ENCODE results near the gene RPS6KC1.
"Not testable (repeated sequence)": the region's sequence is repeated elsewhere in the genome, so short reads cannot be mapped to it uniquely, and the experiment has no call there.

Gene RPS6KC1

DNA sequence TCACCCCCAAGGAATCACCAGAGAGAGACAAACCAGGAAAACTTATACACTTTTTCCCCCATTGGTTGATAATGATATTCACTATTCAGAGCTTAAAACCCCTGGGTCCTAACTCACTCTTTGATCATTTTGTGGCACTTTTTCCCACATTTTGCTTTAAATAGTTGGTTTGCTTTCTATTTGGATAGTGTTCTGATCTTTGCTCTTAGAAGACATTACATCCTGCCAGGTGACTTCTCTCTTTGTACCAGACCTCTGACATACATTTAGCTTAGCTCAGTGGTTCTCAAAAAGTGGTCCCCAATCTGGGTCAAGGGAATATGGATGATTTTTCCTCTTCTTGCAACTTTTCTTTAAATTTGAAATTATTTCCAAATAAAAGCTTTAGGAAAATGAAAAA, 228.4 kb downstream of the RPS6KC1 start:
- no peak for DNase-seq (ENCODE audit: low read depth, low spot score)

DNA sequence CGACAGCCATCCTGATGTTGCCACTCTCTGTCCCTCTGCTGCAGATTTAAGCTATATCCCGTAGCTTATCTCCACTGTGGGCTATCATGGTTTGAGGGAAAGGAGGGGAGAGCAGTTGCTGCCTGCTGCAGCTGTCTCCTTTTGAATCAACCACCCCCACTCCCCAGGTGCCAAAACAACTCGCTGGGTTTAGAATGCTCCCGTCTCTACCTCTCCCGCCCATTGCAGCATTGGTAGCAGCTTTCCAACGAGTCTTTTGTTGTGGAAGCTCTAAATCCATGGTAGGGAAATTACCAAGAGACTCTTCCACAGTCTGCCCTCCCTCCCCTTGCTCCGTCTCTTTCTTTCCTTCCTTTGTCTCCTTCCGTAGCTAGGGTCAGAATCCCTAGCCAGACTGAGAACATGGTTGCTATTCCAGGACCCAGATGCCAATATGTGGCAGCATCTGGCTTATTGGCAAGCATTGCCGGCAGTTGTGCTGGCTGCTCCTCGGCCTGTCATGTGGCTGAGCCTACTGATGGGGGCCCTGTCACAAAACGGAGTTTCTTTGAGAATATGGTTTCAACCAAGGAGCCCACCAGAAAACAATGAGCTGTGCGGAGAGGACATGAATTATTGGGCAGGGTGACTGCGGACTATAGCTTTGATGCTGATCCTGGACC, 230.7 kb downstream of the RPS6KC1 start:
- DNase-seq (ENCODE audit: low read depth, low spot score) = no peak

DNA sequence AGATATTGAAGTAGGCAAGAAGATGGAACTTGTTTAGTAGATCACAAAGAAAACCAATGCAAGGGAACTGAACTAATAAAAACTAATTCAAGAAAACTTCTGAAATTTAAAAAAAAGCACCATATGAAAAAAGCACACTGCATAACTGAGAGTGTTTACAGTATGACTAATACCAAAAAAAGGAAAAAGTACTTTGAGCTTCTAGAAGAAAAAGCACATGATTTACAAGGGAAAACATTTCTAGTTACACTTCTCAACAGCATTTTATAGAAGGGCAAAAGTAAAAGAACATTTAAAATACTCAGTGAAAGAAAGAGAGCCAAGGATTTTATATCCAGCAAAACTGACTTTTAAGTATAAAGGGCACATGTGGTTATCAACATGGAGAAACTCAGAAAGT, 233.6 kb downstream of the RPS6KC1 start:
- DNase-seq (ENCODE audit: low read depth, low spot score) = no peak

DNA sequence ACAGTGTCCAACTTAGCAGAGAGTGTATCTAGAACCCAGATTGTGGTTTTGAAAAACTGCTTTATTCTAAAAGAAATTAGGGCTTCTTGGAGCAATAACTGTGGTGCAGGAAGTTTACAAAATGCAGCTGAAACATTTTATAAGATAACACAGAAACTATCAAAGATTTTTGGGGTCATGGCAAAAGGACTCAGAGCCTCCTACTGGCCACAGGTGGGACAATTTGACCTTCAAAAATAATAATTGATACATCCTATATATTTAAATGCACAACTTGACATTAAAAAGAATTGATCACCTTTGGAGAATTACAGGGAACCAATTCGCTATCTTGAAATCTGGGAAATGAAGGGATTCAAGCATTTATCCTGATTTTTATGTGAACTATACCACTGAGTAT, 235.2 kb downstream of the RPS6KC1 start:
- no peak for DNase-seq (ENCODE audit: low read depth, low spot score)

DNA sequence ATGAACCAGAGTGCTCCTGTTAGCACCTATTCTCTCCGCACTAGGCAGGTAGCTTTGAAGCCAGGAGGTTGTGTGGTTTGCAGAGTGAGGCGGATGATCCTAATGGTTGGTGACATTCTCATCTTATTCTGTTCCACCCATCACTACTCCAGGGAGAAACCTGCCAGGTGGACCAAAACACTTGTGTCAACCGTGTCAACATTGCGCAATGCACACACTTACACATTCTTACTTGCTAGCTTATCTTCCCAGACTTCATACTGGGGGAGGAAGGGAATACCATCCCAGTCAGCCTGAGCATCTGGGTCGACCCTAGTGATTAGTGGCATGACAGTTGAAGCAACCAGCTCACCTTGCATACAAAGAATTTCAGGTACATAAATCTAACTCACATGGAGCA, 236.9 kb downstream of the RPS6KC1 start:
- no peak for DNase-seq (ENCODE audit: low read depth, low spot score)

DNA sequence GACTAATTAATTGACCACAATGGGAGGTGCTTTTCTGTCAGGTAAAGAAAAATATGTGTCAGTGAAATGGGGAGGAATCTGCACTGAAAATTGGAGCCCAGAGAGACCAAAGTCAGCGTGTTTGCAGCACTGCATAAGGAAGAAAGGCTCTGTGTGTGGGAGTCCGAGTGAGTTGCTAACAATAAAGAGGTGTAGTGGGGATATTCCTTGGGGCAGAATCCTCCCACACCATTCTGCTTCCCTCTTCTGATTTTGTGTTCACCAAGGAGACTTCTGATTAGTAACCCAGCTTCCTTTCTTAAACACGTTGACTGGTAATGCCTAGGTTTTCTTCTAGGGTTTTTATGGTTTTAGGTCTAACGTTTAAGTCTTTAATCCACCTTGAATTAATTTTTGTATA, 240.5 kb downstream of the RPS6KC1 start:
- no peak for DNase-seq (ENCODE audit: low read depth, low spot score)

DNA sequence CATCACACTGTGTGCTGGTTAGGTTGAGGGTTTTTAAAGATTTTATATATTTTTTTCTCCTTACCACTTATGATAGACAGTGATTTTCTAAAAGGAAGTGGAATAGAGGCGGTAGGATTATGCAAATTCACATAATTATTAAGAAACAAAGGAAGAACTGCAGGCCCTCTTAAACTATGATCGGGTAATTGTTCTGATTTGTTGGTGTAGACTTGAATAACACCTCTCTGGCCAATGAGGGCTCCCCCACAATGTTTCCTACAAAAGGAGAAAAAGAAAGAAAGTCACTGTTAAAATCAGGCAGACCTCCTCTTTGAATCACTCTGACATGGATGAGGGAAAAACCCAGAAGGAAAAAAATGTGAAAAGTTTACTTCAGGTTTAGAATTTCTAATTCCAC, 241.6 kb downstream of the RPS6KC1 start:
- no peak for DNase-seq (ENCODE audit: low read depth, low spot score)

DNA sequence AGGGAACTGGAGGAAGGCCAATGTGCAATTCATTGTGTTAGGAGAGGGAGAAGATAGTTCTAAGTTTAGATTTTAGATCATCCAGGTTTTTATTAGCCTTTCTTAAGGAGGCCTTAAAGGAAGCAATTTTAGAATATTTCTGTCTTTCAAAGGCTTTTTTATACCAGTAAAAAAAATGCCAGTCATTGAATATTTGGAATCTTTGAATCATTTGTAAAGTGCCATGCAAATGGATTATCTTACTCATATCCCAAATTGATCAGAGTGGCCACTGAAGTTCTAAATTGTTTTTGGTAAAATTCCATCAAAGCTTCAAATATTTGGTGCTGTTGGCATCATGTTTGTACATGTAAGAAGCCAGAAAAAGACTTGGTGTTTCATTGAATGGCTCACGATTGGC, 244.8 kb downstream of the RPS6KC1 start:
- no peak for DNase-seq (ENCODE audit: low read depth, low spot score)

DNA sequence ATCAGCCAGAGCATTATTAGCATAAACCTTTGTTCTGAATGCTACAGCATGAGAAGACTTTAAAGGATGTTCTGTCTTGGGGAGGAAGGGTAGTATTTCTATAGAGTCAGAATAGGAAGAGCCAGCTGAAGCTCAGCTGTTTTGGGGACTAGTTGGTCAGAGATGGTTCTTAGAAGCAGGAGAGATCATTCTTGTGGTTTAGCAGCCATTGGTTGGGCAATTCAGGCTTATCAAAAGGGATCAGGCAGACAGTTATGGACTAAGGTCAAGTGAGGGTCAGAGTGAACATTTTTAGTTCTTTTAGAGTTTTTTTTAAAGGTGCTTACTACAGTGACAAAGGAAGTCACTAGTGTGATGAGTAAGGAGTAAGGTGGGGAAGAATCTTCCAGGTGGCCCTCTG, 245.5 kb downstream of the RPS6KC1 start:
- no peak for DNase-seq (ENCODE audit: low read depth, low spot score)

DNA sequence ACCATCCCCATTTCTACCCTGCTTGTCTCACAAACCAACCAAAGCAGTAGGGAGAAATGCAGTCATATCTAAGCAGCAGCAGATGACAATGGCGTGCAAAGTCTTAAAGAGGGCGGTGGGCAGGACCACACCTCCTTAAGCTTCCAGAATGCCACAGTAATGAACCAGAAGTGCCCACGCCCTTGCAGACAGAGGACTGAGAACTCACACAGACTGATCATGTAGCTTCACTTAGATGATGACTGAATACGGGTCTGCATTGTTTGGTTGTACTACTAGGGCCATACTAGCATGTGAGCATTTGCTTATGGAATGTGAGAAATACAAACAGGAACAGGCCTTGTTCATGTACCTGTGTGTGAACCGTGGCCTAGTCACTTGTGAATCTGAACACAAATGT, 246.0 kb downstream of the RPS6KC1 start:
- no peak for DNase-seq (ENCODE audit: low read depth, low spot score)

DNA sequence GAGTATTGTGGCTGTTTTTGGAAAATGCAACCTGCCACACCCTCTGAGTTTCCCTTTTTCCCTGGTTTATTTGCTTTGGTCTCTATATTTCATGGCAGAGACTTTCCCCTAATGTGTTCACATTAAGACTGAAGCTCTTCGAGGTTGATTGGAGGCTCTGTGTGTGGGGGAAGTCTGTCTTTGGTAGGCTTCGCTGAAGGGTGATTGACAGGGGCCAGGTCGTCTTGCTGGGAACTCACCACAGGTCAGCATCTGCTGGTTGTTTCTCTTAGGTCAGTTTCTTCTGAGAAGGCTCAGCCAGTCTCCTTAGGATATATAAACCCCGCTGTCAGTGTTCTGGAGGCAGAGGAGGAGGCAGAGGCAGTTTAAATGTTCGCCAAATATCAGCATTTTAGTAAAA, 249.4 kb downstream of the RPS6KC1 start:
- no peak for DNase-seq (ENCODE audit: low read depth, low spot score)

DNA sequence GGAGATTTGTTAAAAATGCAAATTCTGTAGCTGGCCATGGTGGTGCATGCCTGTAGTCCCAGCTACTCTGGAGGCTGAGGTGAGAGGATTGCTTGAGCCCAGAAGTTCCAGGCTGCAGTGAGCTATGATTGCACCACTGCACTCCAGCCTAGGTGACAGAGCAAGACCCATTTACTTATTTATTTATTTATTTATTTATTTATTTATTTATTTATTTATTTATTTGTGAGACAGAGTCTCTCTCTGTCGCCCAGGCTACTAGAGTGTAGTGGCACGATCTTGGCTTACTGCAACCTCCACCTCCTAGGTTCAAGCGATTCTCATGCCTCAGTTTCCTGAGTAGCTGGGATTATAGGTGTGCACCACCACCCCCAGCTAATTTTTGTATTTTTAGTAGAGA, 250.5 kb downstream of the RPS6KC1 start:
- not testable (repeated sequence) for DNase-seq (ENCODE audit: low read depth, low spot score)

DNA sequence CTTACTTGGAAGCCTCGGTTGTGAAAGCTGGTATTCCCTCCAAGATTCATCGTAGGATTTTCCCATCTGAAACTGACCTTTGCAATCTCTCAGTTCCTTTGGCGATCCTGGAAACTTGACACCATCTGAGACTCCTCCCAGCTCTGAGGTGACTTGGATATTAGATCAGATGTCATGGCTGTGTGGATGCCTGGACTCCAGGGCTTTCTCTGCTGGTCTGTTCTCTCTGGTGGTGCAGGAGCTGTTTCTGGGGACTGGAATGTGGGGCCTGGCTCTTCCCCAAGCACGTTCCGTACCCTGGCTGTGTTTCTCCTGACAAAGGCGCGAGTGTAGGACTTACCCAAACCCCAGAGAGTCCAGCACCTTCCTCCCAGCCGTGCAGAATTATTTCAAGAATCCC, 252.2 kb downstream of the RPS6KC1 start:
- DNase-seq (ENCODE audit: low read depth, low spot score) = no peak

DNA sequence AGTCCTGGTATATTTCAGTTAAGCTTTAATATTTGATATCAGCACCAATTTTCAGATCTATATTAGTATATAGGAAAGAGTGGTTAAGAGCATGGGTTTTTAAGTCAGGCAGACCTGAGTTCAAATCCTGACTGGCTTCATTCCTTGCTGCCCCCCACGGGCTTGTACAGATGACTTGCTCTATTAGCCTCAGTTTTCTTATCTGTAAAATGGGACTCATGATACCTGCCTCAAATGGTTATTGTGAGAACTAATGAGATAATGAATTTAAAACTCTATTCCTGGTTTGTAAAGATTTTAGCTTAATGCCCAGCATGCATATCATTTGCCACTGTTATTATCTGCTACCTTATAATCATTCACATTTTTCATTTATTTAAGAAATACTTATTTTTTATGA, 264.5 kb downstream of the RPS6KC1 start:
- no peak for DNase-seq (ENCODE audit: low read depth, low spot score)

DNA sequence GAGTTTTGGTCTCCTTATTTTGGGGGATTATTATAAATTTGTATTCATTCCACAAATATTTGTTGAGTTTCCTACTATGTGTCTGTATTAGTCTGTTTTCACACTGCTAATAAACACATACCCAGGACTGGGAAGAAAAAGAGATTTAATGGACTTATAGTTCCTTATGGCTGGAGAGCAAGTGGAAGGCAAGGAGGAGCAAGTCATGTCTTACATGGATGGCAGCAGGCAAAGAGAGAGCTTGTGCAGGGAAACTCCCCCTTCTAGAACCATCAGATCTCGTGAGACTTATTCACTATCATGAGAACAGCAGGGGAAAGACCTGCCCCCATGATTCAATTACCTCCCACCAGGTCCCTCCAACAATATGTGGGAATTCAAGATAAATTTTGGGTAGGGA, 267.4 kb downstream of the RPS6KC1 start:
- DNase-seq (ENCODE audit: low read depth, low spot score) = not testable (repeated sequence)

DNA sequence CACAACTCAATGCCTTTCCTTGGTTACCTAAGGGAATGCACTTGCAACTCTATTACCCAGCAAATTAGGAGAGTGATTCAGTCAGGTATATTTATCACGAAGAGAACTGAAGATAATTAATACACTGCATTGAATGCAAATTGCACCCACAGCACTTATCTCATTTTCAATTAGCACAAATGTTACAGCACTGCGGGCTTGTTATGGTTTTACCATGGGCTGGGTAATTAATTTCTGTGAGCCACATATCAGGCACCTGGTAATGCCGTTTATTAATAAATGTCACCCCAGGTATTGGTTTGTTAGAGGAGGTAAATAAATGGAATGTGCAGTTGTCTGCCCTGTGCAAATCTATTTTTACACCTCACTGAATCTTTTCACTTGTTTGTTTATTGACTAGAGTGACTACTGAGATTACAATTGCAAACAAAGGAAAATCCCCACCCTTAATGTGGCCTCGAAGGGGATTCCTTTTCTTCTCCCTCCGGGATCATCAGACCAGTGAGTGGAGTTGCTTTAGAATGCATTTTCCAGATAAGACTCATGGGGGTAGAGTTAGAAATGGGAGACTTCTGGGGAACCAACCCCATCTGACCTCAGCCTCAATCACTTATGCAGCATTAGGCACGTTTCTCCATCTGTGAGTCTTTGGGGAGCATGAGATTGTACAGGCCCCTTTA, 269.3 kb downstream of the RPS6KC1 start:
- no peak for DNase-seq (ENCODE audit: low read depth, low spot score)
